HG03045 (cell line): ENCODE data around the gene PDE2A.

Experiments
- ATAC-seq: cut with Tn5 transposase; IDR thresholded peaks from one replicate; pipeline ENCODE4 v1.9.1; 2021; ENCODE audit warnings: mild to moderate bottlenecking, moderate library complexity; ENCODE audit not compliant: unreplicated experiment

Gene PDE2A

DNA sequence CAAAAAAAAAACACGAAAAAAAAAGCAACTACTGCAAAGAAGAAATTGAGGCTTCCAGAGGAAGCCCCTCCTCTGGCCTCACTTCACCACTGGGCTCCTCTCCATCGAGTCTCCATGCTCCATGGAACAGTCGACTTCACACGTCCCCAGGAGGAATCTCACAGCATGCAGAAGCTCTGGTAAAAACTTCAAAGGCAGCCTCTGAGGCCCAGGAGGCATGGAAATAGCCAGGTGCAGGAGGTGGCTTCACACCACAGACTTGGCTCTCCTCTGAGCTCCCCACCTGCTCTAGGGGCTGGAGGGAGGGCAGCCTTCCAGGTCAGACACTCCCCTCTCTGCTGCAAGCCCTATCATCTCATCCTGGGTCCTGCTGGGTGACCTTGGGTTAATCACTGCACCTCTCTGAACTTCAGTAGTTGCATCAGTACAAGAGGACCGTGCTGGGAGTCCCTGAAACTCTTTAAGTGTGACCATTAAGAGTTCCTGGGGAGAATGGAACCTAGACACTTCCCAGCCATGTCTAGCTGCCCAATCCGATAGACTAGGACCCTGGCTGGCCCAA lies 8.2 kb downstream of the PDE2A start:
- no peak for ATAC-seq

DNA sequence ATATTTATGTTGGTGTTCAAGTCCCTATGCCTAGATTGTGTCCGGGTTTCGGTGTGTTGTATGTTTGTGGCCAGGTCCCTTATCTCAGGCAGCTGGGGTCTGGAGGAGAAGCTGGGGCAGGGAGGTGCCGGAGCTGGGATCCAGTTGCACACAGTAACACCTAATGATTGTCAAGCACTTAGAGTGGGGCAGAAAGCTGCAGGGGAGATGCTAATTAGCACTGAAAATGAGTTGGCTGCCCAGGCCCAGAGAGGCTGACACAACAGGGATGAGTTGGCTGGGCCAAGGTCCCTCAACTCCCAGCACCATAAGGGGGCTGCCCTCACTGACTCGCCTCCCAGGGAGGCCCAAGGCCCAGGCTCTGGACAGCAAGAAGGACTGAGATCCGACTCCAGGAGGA lies 12.2 kb downstream of the PDE2A start:
- ATAC-seq, result no peak

DNA sequence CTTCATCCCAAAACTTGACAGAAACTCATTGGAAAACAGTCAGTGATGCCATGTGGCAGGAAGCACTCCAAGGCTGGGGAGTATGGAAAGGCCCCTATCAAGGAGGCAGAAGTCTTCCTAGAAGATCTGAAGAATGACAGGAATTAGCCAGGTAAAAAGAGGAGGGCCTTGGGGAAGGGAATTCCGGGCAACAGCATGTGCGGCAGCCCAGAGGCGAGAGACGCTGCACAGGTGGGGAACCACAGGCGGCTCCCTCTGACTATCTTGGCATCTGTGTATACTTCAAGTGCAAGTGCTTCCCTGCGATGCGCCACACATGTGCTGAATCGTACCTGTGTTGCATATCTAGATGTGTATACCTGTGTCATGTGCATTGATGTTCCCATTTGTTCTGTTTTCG lies 12.7 kb downstream of the PDE2A start:
- ATAC-seq, result no peak

DNA sequence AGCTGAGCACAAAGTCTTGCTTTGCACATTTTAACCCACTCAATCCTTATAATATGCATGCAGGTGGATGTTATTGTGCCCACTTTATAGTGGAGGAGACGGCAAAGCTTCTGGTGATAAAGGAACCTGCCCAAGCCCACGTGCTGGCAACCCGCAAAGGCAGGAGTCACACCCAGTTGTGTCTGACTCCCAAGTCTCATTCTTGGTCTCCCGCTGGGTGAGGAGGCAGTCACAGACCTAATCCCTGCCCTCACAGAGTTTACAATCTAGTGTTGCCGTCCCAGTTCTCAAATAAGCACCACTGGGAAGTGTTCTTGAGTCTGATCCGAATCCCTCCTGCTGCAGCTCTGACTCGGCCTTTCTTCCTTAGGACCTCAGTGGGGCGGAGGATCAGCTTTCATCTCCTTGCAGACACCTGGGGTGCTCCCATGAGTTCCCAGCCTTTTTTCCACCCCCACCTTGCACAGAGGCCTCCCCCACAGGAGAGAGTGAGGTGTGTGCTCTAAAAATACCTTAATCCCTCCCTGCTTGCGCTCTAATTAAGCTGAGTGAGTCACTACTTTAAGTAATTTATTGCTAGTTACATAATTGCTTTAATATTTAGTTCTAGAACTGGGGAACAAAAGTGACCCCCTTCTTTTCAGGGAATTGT lies 15.1 kb downstream of the PDE2A start:
- ATAC-seq, result no peak

DNA sequence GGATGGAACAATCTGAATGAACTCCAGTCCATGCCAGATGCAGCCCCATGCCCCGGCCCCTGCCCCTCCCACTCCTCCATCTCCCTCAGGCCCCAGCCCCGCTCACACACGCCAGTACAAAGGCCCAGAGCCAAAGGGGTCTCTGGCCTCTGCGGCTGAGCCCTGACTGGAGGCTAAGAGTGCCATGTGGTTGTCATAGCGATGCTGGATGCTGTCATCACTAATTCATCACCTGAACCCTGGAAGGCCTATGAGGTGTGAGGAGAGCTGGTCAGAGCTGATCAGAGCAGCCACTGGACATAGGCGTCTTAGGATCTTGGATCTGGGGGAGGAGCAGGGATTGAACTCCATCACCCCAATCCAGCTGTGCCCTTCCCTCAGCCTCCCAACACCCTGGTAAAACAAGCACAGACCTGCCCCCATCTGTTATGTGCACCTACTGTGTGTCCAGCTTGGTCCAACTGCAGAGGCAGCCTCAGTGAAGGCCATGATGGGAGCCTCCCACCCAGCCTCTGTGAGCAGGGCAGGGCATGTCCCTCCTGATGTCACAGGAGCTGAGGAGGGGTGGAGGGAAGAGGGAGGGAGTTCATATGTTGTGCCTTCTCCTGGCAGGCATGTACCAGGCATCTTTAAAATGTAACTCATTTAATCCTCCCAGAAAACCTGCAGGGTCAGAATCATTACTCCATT lies 16.7 kb downstream of the PDE2A start:
- ATAC-seq, result no peak

DNA sequence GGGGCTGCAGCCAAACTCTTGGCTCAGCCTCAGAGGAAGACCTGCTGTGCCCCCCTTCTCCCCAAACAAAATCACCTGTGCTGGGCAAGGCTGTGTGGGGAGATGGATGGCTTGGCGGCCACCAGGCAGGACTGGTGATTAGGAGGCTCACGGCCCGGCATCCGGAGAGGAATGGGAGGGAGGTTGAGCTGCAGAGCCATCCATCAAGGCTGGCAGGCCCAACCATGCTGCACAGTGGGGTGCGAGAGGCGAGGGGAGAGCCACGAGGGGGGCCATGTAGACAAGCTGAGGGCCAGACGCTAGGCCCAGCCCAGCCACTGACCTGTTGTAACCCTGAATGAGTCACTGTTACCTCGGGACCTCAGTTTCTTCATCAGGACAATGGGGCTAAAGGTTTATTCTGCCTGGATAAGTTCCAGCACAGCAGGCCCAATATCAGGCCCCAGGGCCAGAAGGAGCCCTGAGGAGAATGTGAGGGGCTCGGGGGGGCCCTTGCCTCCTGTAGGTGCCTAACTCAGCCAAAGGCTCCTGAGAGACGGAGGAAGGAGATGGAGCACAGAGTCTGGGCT lies 18.2 kb downstream of the PDE2A start:
- ATAC-seq, result no peak

DNA sequence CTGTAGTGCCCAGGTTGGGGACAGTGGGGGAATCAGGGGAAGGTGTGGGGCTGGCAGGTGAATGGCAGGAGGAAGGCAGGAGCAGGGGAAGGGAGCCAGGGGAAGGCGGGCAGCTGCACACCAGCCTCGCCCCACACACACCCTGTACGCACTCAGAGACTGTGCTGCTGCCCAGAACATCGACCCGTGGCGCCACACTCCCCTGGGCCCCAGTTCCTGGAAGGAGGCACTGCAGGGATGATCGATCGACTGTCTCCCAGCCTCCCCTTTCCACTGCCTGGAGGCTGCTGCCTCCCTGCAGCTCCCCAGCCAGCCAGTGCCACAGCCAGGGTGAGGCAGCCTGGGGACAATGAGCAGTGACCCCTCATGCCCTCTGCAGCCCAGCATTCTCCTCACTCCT lies 19.2 kb downstream of the PDE2A start:
- no peak for ATAC-seq

DNA sequence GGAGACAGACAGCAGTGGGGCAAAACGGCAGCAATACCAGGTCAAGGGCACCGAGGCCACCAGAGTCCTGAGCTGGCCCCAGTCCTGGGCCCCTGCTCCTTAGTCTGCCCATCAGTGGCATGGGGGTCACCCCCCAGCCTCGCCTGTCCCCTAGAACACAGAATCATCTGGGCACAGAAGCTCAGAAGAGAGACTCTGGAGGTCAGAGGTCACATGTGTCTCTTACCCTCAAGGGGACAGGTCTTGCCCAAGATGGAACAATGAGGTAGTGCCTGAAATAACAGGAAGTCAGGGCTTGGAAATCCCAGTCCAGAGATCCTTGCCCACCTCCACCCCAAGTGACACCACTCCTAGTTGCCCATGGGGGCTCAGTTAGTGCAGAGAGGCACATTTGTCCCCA lies 20.6 kb downstream of the PDE2A start:
- ATAC-seq, result no peak

DNA sequence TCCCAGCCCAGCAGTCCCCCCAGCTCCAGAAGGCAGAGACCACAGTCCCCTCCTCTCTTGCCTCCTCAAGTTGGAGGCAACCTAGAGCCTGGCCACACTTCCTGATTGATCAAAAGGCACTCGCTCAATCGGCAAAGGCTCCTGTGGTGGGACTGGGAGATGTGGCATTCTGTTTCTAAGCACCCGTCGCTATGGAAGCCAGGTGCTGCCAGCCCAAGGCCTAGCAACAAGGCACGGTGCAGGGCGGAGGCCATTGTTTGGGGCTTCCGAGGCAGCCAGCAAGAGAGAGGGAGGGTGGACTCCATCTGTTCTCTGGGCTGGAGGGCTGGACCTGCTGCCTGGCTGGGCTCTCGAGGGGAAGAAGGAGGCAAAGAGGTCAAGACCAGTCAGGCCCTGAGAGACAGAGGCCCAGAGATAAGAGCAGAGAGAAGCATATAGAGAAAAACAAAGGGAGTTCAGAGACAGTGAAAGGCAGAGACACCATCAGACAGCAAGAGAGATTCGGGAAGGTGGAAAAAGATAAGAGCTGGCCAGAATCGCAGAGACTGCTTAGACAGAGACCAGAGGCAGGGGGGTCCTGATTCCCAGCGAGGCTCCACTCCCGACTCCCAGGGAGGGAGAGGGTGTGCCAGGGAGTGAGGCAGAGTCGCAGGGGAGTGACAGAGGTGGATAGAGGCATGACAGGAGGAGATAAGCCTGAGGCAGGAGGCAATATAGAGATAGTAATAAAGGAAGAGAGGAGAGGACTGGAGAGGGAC lies 21.2 kb downstream of the PDE2A start:
- no peak for ATAC-seq

DNA sequence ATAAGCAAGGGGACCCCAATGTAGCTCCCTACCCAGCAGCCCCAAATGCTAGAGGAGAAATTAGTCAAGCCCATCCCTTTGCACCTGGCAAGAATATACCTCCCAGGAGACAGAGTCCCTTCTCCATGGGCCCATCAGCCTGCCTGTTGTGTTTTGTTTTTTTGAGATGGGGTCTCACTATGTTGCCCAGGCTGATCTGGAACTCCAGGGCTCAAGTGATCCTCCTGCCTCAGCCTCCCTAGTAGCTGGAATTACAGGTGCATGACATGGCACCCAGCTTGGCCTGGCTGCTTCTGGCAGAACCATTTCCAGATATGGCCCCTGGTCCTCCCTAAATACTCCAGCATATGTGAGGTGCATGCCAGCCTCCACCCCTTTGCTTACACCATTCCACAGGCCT lies 22.1 kb downstream of the PDE2A start:
- no peak for ATAC-seq

DNA sequence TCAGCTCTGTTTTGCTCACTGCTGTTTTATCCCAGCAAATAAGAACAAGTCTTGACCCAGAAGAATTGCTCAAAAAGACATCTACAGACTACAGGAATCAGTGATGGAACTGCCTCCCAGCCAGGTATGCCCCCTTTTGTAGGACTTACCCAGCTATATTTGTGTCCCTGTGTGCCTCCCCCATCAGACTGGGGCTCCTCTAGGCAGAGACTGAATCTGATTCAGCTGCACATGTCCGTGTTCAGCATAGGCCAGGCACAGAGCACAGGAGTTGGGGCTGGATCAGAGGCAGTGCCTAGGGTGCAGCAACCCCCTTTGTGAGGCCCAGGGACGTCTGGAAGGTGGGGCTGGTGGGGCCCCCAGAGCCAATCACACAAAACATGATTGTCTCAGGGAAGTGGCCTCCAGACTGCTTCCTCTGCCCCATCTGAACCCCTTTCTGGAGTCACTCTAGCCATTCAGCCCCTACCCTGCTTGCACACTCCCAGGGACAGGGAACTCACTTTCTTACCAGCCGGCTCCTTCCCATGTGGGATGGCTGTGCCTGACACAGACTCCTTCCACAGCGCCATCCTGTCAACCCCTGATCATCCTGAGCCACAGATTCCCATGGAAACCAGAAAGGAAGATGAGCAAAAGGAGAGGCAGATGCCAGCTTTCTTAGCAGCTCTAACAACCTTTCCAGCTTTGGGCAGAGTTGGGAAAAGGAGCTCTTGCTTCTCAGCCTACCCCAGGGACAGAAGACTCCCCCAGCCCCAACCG lies 24.8 kb downstream of the PDE2A start:
- ATAC-seq, result no peak

DNA sequence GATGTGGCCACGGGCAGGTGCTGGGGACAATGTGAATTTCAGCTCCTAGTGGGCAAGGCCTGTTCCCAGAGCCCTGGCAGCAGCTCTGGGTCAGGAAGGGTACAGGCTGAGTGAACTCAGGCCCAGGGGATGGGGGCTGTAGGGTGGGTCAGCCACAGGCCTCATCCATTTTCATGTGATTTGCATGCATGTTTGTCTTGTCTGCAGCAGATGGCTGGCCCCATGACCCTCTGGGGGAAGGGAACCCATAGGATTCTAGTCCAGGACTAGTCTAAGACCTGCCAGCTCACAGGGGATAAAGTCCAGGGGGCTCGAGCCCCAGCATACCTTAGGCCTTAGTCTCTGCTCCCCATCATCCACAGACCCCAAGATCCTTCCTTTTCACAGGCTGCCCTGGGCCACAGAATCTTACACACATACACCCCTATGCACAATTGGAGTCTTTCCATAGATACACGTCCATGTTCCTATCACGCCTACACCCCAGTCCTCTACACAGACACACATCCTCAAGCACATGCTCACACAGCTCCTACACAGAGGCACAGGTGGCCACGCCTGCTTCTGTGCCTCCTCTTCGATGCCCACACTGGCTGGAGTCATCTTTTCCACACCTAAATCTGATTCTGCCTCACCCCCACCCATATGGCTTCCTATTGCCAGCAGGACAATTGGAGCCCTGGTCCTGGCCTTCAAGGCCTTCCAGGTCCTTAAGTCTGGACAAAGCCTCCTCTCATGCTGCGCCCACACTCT lies 25.7 kb downstream of the PDE2A start:
- no peak for ATAC-seq

DNA sequence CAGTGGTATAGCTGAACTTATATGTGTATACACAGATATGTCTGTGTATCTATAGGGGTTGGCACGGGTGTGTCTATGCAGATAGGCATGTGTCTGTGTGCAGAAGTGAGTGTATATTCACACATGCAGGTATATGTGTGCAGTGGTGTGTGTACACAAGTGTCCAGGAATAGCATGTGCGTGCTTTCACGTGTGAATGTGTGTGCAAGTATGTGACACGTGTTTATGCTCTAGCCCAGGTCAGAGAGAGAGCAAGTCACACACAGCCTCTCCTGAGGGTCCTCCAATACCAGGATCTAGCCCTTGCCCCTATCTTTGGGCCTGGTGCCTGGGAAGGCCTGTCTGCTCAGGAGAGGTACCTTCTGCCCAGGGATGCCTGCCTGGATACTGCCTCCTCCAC lies 26.3 kb downstream of the PDE2A start:
- no peak for ATAC-seq

DNA sequence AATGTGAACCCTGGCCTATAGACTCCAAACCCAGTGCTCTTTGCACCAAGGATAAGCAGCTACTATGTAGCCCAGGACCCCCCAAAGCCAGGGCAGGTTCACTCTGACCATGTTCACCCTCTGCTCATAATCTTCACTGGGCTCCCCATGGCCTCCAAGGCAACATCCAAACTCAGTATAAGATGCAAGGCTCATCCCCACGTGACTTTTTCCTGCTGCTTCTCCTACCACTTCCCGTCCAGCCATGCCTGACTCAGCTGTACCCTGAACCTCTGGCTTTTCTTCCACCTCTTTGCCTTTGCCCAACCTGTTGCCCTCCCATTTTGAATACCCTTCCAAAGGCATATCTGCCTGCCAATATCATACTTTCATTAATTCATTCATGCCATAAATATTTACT lies 27.8 kb downstream of the PDE2A start:
- ATAC-seq, result no peak

DNA sequence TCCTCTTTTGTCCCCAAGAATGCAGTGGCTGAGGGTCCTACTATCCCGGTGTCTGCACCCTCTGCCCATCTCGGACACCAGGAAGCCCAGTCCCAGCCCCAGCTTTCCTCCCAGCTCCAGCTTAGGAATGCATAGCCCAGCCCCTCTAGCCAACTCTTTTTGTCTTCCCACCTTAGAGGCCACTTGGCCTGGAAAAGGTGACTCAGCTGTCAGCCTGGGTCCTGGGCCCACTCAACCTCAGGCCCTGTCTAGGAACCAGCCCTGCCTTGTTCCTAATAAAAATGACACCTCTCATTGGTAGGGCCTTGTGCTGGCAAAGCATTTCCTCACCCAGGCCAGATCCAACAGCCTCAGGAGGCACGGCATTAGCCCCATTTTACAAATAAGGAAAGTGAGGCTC lies 28.2 kb downstream of the PDE2A start:
- no peak for ATAC-seq

DNA sequence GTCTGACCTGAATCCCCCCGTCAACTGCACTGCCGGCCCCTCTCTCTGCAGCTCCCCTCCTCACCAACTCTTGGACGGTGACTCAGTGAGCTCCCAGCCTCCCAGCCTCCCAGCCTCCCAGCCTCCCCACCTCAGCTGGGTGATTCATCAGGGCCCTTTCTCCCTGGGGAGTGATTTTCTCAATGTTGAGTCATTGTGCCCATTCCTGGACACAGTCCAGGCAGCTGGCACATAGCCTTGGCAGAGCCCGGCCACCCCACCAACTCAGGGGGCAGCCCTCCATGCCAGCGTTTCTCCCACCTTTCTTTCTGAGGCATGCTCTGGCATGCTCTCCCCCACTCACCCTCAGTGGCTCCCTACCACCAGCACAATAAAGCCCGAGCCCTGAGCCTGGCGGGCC lies 30.7 kb downstream of the PDE2A start:
- no peak for ATAC-seq

DNA sequence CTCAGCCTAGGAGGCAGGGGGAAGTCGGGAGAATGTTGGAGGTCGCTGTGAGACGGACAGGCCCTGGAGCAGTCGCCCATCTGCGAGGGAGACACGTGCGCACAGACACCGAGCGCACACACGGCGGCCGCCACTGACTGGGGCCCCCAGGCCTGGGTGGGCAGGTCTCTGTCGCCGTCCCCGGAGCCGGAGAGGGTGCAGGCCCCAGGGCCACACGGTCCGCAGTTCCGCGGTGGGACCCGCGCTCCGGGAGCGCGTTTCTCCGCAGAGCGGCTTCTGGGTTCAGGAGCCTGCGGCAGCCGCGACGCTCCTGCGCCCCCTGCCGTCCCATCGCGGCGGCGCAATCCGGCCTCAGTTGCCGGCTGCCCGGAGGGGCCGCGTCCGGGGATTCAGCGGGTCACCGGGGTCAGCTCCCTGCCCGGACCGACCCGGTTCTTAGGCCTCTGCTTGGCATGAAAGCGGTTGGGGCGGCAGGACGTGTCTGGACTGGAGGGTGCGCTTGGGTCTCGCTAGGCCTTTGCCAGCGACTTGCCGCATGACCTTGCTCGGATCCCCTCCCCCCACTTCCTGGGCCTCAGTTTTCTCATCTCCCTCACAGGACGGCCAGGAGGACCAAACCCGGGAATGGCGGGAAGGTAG lies 31.2 kb downstream of the PDE2A start:
- ATAC-seq, result peak; percentile 44

DNA sequence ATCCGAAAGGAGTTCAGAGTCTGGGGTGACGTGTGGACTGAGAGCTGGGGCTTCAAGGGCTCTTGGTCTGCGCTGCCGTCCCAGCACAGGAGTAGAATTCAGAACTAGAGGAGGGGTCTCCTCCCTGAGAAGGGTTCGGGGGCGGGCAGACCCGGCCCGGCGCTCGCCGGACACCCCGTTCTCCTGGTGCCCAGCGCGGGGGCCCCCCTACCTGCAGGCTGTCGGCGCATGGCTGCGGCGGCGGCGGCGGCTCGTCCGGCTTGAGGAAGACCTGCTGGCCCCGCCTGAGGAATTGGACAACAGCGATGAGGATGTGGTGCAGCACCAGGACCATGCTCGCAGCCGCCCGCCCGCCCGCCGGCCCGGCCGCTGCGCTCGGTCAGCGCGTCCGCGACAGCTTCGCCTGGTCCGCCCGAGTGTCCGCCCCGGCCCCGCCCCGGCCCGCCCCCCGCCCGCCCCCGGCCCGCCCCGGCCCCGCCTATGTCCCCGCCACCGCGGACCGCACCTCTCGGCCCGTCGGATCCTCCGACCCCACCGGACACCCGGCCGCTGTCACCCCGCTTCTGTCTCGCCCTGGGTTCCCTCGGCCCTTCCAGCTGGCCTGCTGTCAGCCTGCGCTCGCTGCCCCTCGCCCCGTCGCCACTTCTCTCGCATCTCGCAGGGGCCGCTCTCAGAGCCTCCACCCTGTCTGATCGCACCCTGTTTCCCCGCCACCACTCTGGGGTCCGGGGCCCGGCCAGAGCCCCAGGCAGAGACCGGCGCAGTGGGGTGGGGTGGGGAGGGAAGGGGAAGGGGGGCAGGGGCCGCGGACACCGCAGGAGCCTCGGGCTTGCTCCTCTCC lies 32.0 kb downstream of the PDE2A start:
- peak; percentile 8 for ATAC-seq
